Caco-2 (cell line): Measurements from ENCODE around the gene LY6G6F. TPM values are rescaled to one million over a fixed set of nuclear protein-coding genes. Genes with fewer than 3 reads are reported as not detected.

Experiments used
- BruUV-seq: library from RNA; stranded (reverse); fragments of 400-500 nt; replicated peaks from 2 replicates; lab custom pipeline; 2021; lab: Mats Ljungman, UMichigan
- CTCF ChIA-PET: fragments of 300-600 bp; sonication (Branson Sonifier 250); formaldehyde crosslinking; loops from one replicate; lab custom pipeline; 2022; ENCODE audit warnings: antibody characterized with exemption; lab: Charles Lee
- POLR2A ChIA-PET: fragments of 300-600 bp; sonication (Branson Sonifier 250); formaldehyde crosslinking; loops from one replicate; lab custom pipeline; 2022; ENCODE audit warnings: antibody characterized with exemption; lab: Charles Lee
- DNase-seq, 2 experiments: peaks; one replicate each; pipeline versions ENCODE4 v3.0.0 to v3.0.0-alpha.2; 2020 to 2022
- H3K27me3 ChIP-seq: replicated peaks from 2 replicates; pipeline ENCODE4 v1.6.0; 2011; ENCODE audit warnings: low read length; ENCODE audit not compliant: control insufficient read depth, insufficient read depth
- H3K36me3 ChIP-seq: 2 replicates; pipeline ENCODE4 v1.5.1; 2011; ENCODE audit warnings: low read length; ENCODE audit not compliant: control insufficient read depth, insufficient read depth
- H3K4me1 ChIP-seq: fragments of 250-450 bp; sonication (Bioruptor Pico); 2 replicates; pipeline ENCODE4 v1.5.1; 2020; ENCODE audit warnings: mild to moderate bottlenecking
- H3K4me3 ChIP-seq: 2 replicates; pipeline ENCODE4 v1.5.1; 2011; ENCODE audit warnings: low read depth, mild to moderate bottlenecking, control low read depth, low read length
- H3K9me3 ChIP-seq: fragments of 250-450 bp; sonication (Bioruptor Pico); 2 replicates; pipeline ENCODE4 v1.5.1; 2020; ENCODE audit warnings: mild to moderate bottlenecking, moderate library complexity
- H3K27ac Mint-ChIP-seq: one replicate; pipeline ENCODE4 v1.8.0; 2022; ENCODE audit warnings: mixed read lengths; ENCODE audit not compliant: unreplicated experiment
- H3K27me3 Mint-ChIP-seq: one replicate; pipeline ENCODE4 v1.8.0; 2022; ENCODE audit warnings: mixed read lengths; ENCODE audit not compliant: insufficient read depth, unreplicated experiment
- H3K36me3 Mint-ChIP-seq: one replicate; pipeline ENCODE4 v1.8.0; 2022; ENCODE audit warnings: mild to moderate bottlenecking, mixed read lengths; ENCODE audit not compliant: insufficient read depth, unreplicated experiment
- H3K4me1 Mint-ChIP-seq: one replicate; pipeline ENCODE4 v1.8.0; 2022; ENCODE audit warnings: low read depth, mixed read lengths; ENCODE audit not compliant: unreplicated experiment
- H3K4me3 Mint-ChIP-seq: one replicate; pipeline ENCODE4 v1.8.0; 2022; ENCODE audit warnings: mild to moderate bottlenecking, moderate library complexity, mixed read lengths; ENCODE audit not compliant: unreplicated experiment
- H3K9me3 Mint-ChIP-seq: one replicate; pipeline ENCODE4 v1.8.0; 2022; ENCODE audit warnings: mixed read lengths; ENCODE audit not compliant: unreplicated experiment
- intact Hi-C: fragments of 100-400 bp; cut with micrococcal nuclease; formaldehyde crosslinking; loops from one replicate; pipeline ENCODE4 v1.10.0; 2022; ENCODE audit not compliant: unreplicated experiment
- total RNA-seq: library from RNA; stranded (reverse); gene quantifications from 2 replicates; pipeline ENCODE4 v1.2.3, GENCODE V29; 2022
- TF ChIP-seq, protein P1 (sequence below), 2 experiments: fragments of 200-600 bp in 1 of 2; IDR thresholded peaks; 1 replicate in 1 of 2; 2 replicates in 1 of 2; pipeline versions ENCODE4 v1.5.1 to v1.8.0; 2011 to 2022; ENCODE audit warnings: antibody characterized with exemption in 1 of 2, control low read depth in 1 of 2, inconsistent platforms in 1 of 2, low read depth in 1 of 2, low read length in 1 of 2, mild to moderate bottlenecking in 1 of 2, moderate library complexity in 1 of 2; ENCODE audit not compliant: insufficient read depth in 1 of 2, severe bottlenecking in 1 of 2, unreplicated experiment in 1 of 2

Gene LY6G6F
- total RNA-seq, 1 experiment from 2014 or later, result not detected

GRCh38 chr6:31744422-31744821 lies 37.8 kb downstream of the LY6G6F start:
- BruUV-seq, result no TSS peak
- CTCF ChIA-PET, result no interaction called here
- Histone ChIP-seq H3K27me3 (no peaks in the 10 kb centered on the region), H3K36me3 (peaks cover 4% of the 10 kb centered on the region; the same call in 1 of the 2 replicates), H3K4me3 (no peak overlapping the region), H3K9me3 (no peaks in the 10 kb centered on the region), H3K4me1 (peaks cover 13% of the 10 kb centered on the region)
- no peaks in the 10 kb centered on the region for H3K9me3 Mint-ChIP-seq
- POLR2A ChIA-PET, result no interaction called here
- H3K27me3 Mint-ChIP-seq, result no peaks in the 10 kb centered on the region
- peaks cover 6% of the 10 kb centered on the region for H3K4me1 Mint-ChIP-seq
- no peak overlapping the region for H3K27ac Mint-ChIP-seq
- H3K4me3 Mint-ChIP-seq, result no peak overlapping the region
- no peak for DNase-seq
- H3K36me3 Mint-ChIP-seq, result peaks cover 38% of the 10 kb centered on the region
- TF ChIP-seq, protein P1, sequence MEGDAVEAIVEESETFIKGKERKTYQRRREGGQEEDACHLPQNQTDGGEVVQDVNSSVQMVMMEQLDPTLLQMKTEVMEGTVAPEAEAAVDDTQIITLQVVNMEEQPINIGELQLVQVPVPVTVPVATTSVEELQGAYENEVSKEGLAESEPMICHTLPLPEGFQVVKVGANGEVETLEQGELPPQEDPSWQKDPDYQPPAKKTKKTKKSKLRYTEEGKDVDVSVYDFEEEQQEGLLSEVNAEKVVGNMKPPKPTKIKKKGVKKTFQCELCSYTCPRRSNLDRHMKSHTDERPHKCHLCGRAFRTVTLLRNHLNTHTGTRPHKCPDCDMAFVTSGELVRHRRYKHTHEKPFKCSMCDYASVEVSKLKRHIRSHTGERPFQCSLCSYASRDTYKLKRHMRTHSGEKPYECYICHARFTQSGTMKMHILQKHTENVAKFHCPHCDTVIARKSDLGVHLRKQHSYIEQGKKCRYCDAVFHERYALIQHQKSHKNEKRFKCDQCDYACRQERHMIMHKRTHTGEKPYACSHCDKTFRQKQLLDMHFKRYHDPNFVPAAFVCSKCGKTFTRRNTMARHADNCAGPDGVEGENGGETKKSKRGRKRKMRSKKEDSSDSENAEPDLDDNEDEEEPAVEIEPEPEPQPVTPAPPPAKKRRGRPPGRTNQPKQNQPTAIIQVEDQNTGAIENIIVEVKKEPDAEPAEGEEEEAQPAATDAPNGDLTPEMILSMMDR (IDR thresholded peaks at IDR 0.05; ENCODE audit: insufficient read depth in 1 of 2, low read depth in 1 of 2, low read length in 1 of 2, severe bottlenecking in 1 of 2, unreplicated experiment in 1 of 2), result no peak
- intact Hi-C loops, result no loop called here

DNA sequence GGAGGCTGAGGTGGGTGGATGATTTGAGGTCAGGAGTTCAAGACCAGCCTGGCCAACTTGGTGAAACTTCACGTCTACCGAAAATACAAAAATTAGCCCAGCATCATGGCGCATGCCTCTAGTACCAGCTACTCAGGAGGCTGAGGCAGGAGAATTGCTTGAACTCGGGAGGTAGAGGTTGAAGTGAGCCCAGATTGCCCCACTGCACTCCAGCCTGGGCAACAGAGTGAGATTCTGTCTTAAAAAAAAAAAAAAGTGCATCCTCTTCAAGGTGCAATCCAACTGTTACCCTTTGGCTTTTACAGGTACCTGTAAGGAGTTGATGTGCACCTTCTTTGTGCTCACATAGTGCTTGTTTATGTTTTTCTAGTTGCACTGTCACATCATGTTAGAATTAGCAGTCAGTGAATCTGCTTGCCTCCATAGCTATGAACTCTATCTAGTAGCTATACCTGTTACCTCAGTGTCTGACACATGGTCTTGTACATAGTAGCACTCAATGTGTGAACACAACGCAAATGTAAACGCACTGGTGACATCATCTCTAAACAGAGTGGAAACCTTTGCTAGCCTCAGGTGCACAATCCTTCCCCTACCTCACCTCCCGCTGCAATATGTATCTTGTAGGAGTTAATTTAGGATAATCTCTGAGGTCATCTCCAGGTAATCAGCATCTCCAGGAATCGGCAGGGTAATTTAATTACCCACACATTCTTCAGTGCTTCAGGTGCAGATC lies 42.8 kb downstream of the LY6G6F start:
- no peaks in the 10 kb centered on the region for H3K9me3 Mint-ChIP-seq
- H3K27me3 ChIP-seq, result no peaks in the 10 kb centered on the region
- DNase-seq, result no peak
- H3K9me3 ChIP-seq, result no peaks in the 10 kb centered on the region
- BruUV-seq, result no TSS peak
- peaks cover 6% of the 10 kb centered on the region for H3K4me1 Mint-ChIP-seq
- no peak overlapping the region for H3K4me3 Mint-ChIP-seq
- peak overlapping the region; percentile 33 for H3K27ac Mint-ChIP-seq
- ChIA-PET POLR2A (interaction anchor here (0.5 kb wide), 1 partner anchor 78 kb away, joined by 3 read pairs; the partner anchor contains the start of gene HSPA1B), CTCF (interaction anchor here (0.6 kb wide), 1 partner anchor 18 kb away, joined by 8 read pairs; no protein-coding TSS in a partner anchor)
- no peak overlapping the region for H3K4me3 ChIP-seq
- peaks cover 22% of the 10 kb centered on the region for H3K36me3 Mint-ChIP-seq
- H3K4me1 ChIP-seq, result peaks cover 8% of the 10 kb centered on the region
- peaks cover 5% of the 10 kb centered on the region; the same call in 1 of the 2 replicates for H3K36me3 ChIP-seq
- intact Hi-C loops, result no loop called here
- no peaks in the 10 kb centered on the region for H3K27me3 Mint-ChIP-seq
- TF ChIP-seq, protein P1 (IDR thresholded peaks at IDR 0.05; ENCODE audit: insufficient read depth in 1 of 2, low read depth in 1 of 2, low read length in 1 of 2, severe bottlenecking in 1 of 2, unreplicated experiment in 1 of 2), result no peak

DNA sequence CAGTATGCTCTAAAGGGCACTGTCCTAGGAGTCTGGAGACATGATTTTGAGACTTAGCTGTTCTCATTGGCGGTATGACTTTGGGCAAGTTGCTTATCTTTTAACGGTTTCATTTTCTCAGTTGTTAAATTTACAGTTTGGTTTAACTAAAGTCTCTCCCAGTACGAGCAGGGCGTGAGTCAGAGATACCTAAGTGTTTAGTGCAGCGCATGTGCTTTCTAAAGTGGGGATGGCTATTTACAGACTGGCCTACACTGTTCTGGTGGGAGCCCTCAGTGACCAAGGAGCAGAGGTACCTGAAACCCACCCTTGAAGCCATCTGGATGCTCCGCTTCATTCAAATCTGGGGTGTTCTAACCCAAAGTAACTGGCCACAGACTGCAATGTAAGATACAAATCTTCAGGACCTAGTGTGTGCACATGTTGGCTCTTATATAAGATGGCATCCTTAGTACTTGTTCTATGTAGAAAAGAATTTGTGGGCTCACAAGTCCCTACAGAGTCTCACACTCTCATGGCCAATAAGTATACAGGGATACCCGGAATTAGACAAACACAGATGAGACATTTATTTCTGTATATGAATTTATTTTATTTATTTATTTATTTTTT lies 43.9 kb downstream of the LY6G6F start:
- peaks cover 8% of the 10 kb centered on the region for H3K4me1 ChIP-seq
- DNase-seq, result no peak
- TF ChIP-seq, protein P1 (IDR thresholded peaks at IDR 0.05; ENCODE audit: insufficient read depth in 1 of 2, low read depth in 1 of 2, low read length in 1 of 2, severe bottlenecking in 1 of 2, unreplicated experiment in 1 of 2), result no peak
- Mint-ChIP-seq H3K4me1 (peaks cover 6% of the 10 kb centered on the region), H3K27me3 (no peaks in the 10 kb centered on the region), H3K9me3 (no peaks in the 10 kb centered on the region), H3K27ac (no peak overlapping the region), H3K36me3 (peaks cover 17% of the 10 kb centered on the region), H3K4me3 (no peak overlapping the region)
- no peaks in the 10 kb centered on the region for H3K9me3 ChIP-seq
- H3K27me3 ChIP-seq, result no peaks in the 10 kb centered on the region
- H3K4me3 ChIP-seq, result no peak overlapping the region
- intact Hi-C loops, result no loop called here
- H3K36me3 ChIP-seq, result peaks cover 5% of the 10 kb centered on the region; the same call in 1 of the 2 replicates
- CTCF ChIA-PET, result no interaction called here
- no TSS peak for BruUV-seq
- POLR2A ChIA-PET, result no interaction called here
